ENCODE results near the gene SLC22A14.
A peak's percentile ranks its signal among the peaks of the same experiment; 100 is the strongest.

Gene SLC22A14

GRCh38 chr3:38334142-38335055, 52.3 kb downstream of the SLC22A14 start:
- peaks cover 5% of the 10 kb centered on the region for H3K27me3 Mint-ChIP-seq
- no peaks in the 10 kb centered on the region for H3K4me1 Mint-ChIP-seq
- no peak overlapping the region for H3K4me3 Mint-ChIP-seq
- DNase-seq (no peak), ATAC-seq (peak; percentile 57)
- H3K27ac Mint-ChIP-seq: no peak overlapping the region
- H3K9me3 Mint-ChIP-seq: no peaks in the 10 kb centered on the region
- H3K36me3 Mint-ChIP-seq (ENCODE audit: low read depth): no peaks in the 10 kb centered on the region

GRCh38 chr3:38335263-38335662, 53.2 kb downstream of the SLC22A14 start:
- H3K36me3 Mint-ChIP-seq (ENCODE audit: low read depth): no peaks in the 10 kb centered on the region
- ATAC-seq (no peak), DNase-seq (no peak)
- H3K4me1 Mint-ChIP-seq: no peaks in the 10 kb centered on the region
- H3K4me3 Mint-ChIP-seq: no peak overlapping the region
- no peak overlapping the region for H3K27ac Mint-ChIP-seq
- no peaks in the 10 kb centered on the region for H3K9me3 Mint-ChIP-seq
- H3K27me3 Mint-ChIP-seq: peaks cover 5% of the 10 kb centered on the region

- Mint-ChIP-seq H3K27me3 (peaks cover 2% of the 10 kb centered on the region), H3K4me1 (no peaks in the 10 kb centered on the region), H3K36me3 (ENCODE audit: low read depth) (no peaks in the 10 kb centered on the region), H3K4me3 (no peak overlapping the region), H3K9me3 (no peaks in the 10 kb centered on the region), H3K27ac (no peak overlapping the region)
- no peak for DNase-seq
- no peak for ATAC-seq
These were observed 55.6 kb downstream of the SLC22A14 start for GRCh38 chr3:38337703-38338102.

GRCh38 chr3:38343797-38344594, 61.9 kb downstream of the SLC22A14 start:
- DNase-seq (no peak), ATAC-seq (no peak)
- Mint-ChIP-seq H3K9me3 (no peaks in the 10 kb centered on the region), H3K4me1 (peaks cover 5% of the 10 kb centered on the region), H3K4me3 (no peak overlapping the region), H3K36me3 (ENCODE audit: low read depth) (peaks cover 2% of the 10 kb centered on the region), H3K27ac (no peak overlapping the region), H3K27me3 (peaks cover 2% of the 10 kb centered on the region)

GRCh38 chr3:38345879-38346586, 63.9 kb downstream of the SLC22A14 start:
- peaks cover 5% of the 10 kb centered on the region for H3K4me1 Mint-ChIP-seq
- no peaks in the 10 kb centered on the region for H3K9me3 Mint-ChIP-seq
- H3K4me3 Mint-ChIP-seq: peak overlapping the region; percentile 73
- H3K36me3 Mint-ChIP-seq (ENCODE audit: low read depth): peaks cover 2% of the 10 kb centered on the region
- peaks cover 2% of the 10 kb centered on the region for H3K27me3 Mint-ChIP-seq
- no peak for ATAC-seq
- no peak for DNase-seq
- H3K27ac Mint-ChIP-seq: no peak overlapping the region

- ATAC-seq: peak; percentile 98
- H3K36me3 Mint-ChIP-seq (ENCODE audit: low read depth): peaks cover 7% of the 10 kb centered on the region
These were observed 64.7 kb downstream of the SLC22A14 start, which contains the start of gene XYLB for GRCh38 chr3:38346587-38347410. XYLB (plus strand) TSS chr3:38346785; CDS start chr3:38346869, 84 bp downstream.

GRCh38 chr3:38347421-38348200, 65.5 kb downstream of the SLC22A14 start:
- DNase-seq (no peak), ATAC-seq (no peak)
- peaks cover 2% of the 10 kb centered on the region for H3K27me3 Mint-ChIP-seq
- peak overlapping the region; percentile 73 for H3K4me3 Mint-ChIP-seq
- peaks cover 5% of the 10 kb centered on the region for H3K4me1 Mint-ChIP-seq
- H3K36me3 Mint-ChIP-seq (ENCODE audit: low read depth): peaks cover 13% of the 10 kb centered on the region
- no peaks in the 10 kb centered on the region for H3K9me3 Mint-ChIP-seq
- no peak overlapping the region for H3K27ac Mint-ChIP-seq

More at GRCh38 chr3:38346587-38347410, 64.7 kb downstream of the SLC22A14 start, which contains the start of gene XYLB:
- peak; percentile 87 for DNase-seq
- H3K27ac Mint-ChIP-seq: no peak within 1 kb of the TSS
- peaks cover 2% of the 10 kb centered on the region for H3K27me3 Mint-ChIP-seq
- H3K9me3 Mint-ChIP-seq: no peaks in the 10 kb centered on the region
- H3K4me3 Mint-ChIP-seq: peak within 1 kb of the TSS; percentile 73
- H3K4me1 Mint-ChIP-seq: peaks cover 5% of the 10 kb centered on the region

GRCh38 chr3:38348903-38349302, 66.8 kb downstream of the SLC22A14 start:
- no peak overlapping the region for H3K4me3 Mint-ChIP-seq
- no peak for ATAC-seq
- H3K27ac Mint-ChIP-seq: no peak overlapping the region

GRCh38 chr3:38349684-38350359, 67.7 kb downstream of the SLC22A14 start:
- H3K4me3 Mint-ChIP-seq: no peak overlapping the region
- DNase-seq: no peak
- H3K4me1 Mint-ChIP-seq: peaks cover 5% of the 10 kb centered on the region
- ATAC-seq: no peak
- peaks cover 17% of the 10 kb centered on the region for H3K36me3 Mint-ChIP-seq (ENCODE audit: low read depth)
- no peak overlapping the region for H3K27ac Mint-ChIP-seq
- no peaks in the 10 kb centered on the region for H3K9me3 Mint-ChIP-seq
- H3K27me3 Mint-ChIP-seq: peaks cover under 1% of the 10 kb centered on the region

More at GRCh38 chr3:38348903-38349302, 66.8 kb downstream of the SLC22A14 start:
- Mint-ChIP-seq H3K9me3 (no peaks in the 10 kb centered on the region), H3K27me3 (peaks cover 2% of the 10 kb centered on the region), H3K4me1 (peaks cover 5% of the 10 kb centered on the region), H3K36me3 (ENCODE audit: low read depth) (peaks cover 17% of the 10 kb centered on the region)
- DNase-seq: no peak

GRCh38 chr3:38353151-38353550, 71.1 kb downstream of the SLC22A14 start:
- DNase-seq (no peak), ATAC-seq (no peak)
- H3K9me3 Mint-ChIP-seq: no peaks in the 10 kb centered on the region
- no peaks in the 10 kb centered on the region for H3K27me3 Mint-ChIP-seq
- H3K27ac Mint-ChIP-seq: no peak overlapping the region
- H3K4me1 Mint-ChIP-seq: no peaks in the 10 kb centered on the region
- no peak overlapping the region for H3K4me3 Mint-ChIP-seq
- peaks cover 17% of the 10 kb centered on the region for H3K36me3 Mint-ChIP-seq (ENCODE audit: low read depth)

- H3K27ac Mint-ChIP-seq: no peak overlapping the region
- H3K4me1 Mint-ChIP-seq: no peaks in the 10 kb centered on the region
These were observed 72.7 kb downstream of the SLC22A14 start for GRCh38 chr3:38354588-38355330.

GRCh38 chr3:38359038-38359437, 76.9 kb downstream of the SLC22A14 start:
- DNase-seq (no peak), ATAC-seq (no peak)
- Mint-ChIP-seq H3K27ac (no peak overlapping the region), H3K9me3 (no peaks in the 10 kb centered on the region), H3K4me3 (no peak overlapping the region), H3K36me3 (ENCODE audit: low read depth) (peaks cover 7% of the 10 kb centered on the region), H3K27me3 (no peaks in the 10 kb centered on the region), H3K4me1 (no peaks in the 10 kb centered on the region)

More at GRCh38 chr3:38354588-38355330, 72.7 kb downstream of the SLC22A14 start:
- peaks cover 16% of the 10 kb centered on the region for H3K36me3 Mint-ChIP-seq (ENCODE audit: low read depth)
- H3K9me3 Mint-ChIP-seq: no peaks in the 10 kb centered on the region
- DNase-seq: no peak
- no peak for ATAC-seq
- no peaks in the 10 kb centered on the region for H3K27me3 Mint-ChIP-seq
- no peak overlapping the region for H3K4me3 Mint-ChIP-seq

All from activated naive CD8-positive, alpha-beta T cell treated with anti-CD3 and anti-CD28 coated beads, Interleukin-2, amount 50 U/mL, for 24 hours (primary cell).